Measurements from ENCODE around the gene LAMB1.
"Not testable (repeated sequence)": the region's sequence is repeated elsewhere in the genome, so short reads cannot be mapped to it uniquely, and the experiment has no call there.

Gene LAMB1

DNA sequence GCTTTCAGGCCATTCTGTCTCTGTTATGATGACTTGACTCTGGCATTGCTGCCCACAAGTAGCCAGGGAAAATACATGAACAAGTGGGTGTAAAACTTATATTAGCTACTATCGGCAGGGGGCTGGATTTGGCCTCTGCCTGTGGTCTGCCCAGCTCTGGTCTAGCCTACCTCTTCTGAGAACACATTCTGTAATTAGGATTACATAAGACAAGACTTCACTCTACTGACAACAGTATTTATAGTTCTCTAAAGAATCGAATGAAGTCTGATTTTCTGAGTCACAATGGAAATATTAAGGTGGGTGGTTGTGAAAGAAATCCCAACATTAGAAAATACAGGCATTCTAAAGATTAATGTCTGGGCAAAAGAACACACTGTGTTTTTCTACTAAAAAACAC, 56.5 kb downstream of the LAMB1 start:
- DNase-seq (ENCODE audit: low read depth) = no peak

- no peak for DNase-seq (ENCODE audit: low read depth)
These were observed 57.6 kb downstream of the LAMB1 start for GRCh38 chr7:107945332-107945731.

DNA sequence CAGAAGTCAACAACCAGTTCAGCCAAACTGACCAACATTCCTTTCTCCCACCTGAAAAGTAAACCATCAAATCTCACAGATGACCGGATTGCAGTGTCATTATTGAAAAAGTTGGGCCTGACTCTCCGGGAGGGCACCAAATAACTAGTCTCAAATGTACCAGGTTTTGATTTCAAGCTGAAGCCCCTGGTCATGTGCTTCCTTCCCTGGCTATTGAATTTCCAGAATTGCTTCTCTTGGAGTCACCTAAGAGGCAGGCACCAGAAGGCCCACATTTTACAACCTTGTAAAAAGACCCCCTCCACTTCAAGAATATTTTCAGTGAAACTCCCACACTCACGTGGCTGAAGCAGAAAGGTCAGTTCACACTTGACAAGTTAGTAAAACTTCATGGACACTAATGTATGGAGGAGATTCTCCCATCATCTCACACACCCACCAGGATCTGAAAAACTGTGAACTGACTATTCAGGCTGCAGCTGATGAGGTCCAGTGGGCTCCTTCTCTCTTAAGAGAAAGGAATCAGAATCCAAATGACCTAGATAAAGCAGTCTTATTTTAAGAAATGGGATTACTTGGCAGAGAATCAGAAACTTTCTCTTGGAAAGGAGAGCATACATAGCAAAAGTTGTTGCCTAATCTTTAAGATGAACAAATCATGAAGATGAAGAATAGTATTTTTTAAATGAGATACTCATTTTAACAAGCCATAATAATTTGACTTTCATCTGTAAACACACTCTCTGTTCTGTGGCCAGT, 58.4 kb downstream of the LAMB1 start:
- DNase-seq (ENCODE audit: low read depth) = no peak

DNA sequence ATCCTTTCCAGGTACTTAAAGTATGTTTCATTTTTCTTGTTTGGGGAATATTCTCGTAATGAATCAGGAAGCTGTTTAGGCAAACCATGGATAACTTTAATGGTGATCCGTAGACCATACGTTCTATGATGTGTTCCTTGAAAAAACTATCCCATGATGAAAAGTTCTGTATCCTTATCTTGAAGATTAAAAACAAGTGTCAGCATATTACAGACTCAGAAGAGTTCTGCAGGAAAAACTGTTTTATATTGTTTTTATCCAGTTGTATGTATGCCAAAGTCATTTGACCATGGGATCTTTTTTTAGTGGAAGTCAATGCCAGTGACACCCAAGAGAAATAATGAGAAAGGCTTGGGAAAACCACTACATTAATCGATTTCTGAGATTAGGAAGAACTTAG, 59.9 kb downstream of the LAMB1 start:
- no peak for DNase-seq (ENCODE audit: low read depth)

GRCh38 chr7:107940951-107941350, 62.0 kb downstream of the LAMB1 start:
- no peak for DNase-seq (ENCODE audit: low read depth)

GRCh38 chr7:107939573-107940489, 63.1 kb downstream of the LAMB1 start:
- DNase-seq (ENCODE audit: low read depth) = peak; percentile 82

DNA sequence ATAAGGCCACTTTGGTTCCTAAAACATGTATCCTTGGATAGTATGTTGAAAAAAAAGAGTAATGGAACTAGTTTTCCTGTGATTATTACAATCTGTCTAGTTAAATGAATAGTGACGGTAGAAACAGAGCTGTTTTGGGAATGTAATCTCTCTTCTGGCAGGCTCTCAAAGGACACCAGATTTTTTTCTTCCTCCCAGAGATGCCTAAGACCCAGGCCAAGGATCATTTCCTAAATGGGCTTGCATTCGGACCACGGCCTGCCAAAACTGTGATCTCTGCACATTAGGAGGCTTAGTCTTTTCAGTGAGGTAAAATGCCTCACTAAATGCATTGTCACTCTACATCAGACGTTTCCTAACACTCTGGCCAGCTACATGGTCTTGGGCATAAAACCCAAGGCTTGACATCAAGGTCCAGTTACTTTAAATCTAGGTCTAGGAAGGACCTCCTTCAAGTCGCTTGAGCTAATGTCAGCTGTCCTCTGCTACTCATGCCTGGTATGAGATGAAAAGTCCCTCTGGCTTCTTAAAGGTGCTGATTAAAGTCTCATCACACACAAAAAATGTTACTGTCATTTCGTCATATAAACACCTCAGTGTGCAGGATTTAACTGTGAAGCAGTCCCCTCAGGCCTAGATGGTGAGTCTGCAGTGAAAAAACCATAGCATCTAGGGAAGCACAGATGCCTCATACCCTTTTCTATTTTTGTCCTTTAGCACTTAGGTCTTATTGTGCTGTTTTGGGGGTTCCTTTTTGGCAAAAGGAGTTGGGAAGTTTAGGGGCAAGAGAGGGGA, 64.3 kb downstream of the LAMB1 start:
- no peak for DNase-seq (ENCODE audit: low read depth)

DNA sequence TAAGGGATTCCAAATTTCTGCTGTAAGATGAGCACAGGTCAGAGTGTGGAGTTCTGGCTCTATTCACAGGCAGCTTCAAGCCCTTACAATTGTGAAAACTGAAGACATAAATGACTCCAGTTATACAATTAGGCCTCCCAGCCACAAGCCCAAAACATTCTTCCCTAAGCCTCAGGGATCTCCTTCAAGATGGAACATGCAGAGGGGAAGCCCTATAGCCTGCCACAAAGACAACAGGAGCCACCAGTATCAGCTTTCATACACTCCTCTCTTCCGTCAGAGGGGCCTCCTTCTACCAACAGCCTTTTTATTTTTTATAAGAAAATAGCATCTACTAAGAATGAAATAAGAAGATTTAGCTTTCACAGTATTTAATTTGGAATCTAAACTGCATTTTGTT, 65.4 kb downstream of the LAMB1 start:
- DNase-seq (ENCODE audit: low read depth) = no peak

DNA sequence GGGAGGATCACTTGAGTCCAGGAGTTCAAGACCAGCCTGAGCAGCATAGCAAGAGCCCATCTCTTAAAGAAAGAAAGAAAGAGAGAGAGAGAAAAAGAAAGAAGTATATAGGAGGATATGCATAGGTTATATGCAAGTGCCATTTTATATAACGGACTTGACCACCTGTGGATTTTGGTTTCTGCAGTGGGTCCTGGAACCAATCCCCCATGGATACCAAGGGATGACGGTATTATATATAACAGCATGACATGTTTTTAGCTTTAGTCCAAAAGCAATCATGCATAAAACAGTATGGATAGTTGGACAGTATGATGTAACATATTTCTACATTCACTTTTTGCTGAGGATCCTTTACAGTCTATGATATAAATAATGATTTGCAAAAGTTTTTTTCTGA, 66.6 kb downstream of the LAMB1 start:
- no peak for DNase-seq (ENCODE audit: low read depth)

DNA sequence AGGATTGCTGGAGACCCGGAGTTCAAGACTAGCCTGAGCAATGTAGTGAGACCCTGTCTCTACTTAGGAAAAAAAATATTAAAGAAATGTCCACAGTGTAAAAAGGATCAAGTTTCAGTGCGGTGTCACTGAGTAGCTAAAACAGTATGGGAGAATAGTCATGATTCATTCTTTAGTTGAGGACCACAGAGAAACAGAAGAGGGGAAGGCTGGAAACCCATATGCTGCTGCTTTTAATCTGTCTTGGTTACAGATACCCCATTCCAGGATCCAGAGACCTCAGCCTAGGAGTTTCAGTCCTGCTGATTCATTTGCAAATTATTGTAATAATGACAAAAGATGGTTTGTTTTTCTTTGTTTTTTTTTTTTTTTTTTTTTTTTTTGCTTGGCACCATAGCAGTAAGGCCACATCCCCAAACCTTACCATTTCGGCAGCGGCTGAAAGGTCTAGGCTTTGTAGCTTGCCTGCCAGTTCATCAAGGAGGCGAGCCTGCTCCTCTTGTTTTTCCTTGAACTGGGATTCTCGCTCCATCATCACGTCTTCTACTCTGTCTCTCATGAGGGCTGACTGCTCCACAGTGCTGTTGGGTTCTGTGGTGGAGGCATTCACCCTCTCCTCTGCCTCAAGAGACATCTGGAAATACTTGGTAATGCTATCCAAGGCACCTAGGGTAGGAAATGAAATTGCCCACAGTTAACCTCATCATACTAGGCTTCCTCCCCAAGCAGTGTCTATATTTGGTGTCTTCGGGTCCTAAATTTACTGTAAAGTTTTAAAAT, 67.8 kb downstream of the LAMB1 start:
- DNase-seq (ENCODE audit: low read depth) = peak; percentile 49

DNA sequence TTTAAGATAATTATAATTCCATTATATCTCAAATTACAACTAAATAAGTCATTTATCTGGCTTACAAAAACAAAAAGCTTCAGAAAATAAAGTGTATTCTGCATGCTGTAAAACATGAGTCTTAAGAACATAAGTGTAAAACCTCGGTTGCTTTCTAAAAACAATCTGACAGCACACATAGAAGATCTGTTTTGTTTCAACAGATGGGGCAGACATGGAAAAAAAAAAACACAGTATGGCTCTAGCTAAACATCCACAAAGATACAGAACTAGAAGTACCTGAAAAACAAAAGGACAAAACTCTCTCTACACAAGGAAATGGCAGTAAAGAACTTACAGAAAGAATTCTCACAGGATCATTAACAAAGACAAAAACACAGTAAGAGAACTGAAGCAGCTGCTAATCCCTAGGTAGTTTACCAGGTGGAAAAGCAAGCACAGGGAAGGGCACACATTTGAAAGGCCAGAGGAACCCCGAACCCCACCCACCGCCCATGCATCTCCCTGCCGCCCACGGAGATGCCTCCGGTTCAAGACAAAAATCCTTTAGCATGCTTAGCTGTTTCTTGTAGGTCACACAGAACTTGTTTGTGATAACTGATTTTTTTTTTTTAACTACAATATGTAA, 69.5 kb downstream of the LAMB1 start:
- DNase-seq (ENCODE audit: low read depth) = no peak

- DNase-seq (ENCODE audit: low read depth) = no peak
These were observed 70.2 kb downstream of the LAMB1 start for GRCh38 chr7:107932805-107933204.

- DNase-seq (ENCODE audit: low read depth) = no peak
These were observed 71.0 kb downstream of the LAMB1 start for GRCh38 chr7:107931740-107932515.

DNA sequence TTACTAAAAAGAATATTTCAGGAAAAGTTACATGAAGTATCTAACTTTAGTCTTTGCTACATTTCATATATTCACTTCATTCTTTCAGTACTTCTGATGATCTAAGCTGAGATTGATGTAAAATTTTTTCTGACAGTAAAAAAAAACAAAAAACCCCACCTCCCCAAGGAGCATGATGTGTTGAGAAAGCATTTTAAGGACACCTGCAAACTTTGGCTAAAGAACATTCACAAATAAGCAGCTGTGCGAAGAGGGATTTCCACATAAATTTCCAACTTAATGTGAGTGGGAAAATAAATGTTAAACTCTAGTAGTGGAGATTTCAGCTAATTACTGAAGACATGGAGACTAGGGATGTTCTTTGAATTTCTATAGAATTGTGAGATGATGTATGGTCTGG, 76.5 kb downstream of the LAMB1 start:
- DNase-seq (ENCODE audit: low read depth) = no peak

GRCh38 chr7:107924841-107925504, 78.0 kb downstream of the LAMB1 start:
- DNase-seq (ENCODE audit: low read depth) = no peak

- peak; percentile 22 for DNase-seq (ENCODE audit: low read depth)
These were observed 80.1 kb downstream of the LAMB1 start for GRCh38 chr7:107922886-107923285.

DNA sequence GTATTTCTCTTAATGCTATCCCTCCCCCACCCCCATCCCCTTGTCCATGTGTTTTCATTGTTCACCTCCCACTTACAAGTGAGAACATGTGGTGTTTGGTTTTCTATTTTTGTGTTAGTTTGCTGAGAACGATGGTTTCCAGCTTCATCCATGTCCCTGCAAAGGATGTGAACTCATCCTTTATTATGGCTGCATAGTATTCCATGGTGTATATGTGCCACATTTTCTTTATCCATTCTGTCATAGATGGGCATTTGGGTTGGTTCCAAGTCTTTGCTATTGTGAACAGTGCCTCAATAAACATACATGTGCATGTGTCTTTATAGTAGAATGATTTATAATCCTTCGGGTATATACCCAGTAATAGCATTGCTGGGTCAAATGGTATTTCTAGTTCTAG, 81.1 kb downstream of the LAMB1 start:
- DNase-seq (ENCODE audit: low read depth) = not testable (repeated sequence)

DNA sequence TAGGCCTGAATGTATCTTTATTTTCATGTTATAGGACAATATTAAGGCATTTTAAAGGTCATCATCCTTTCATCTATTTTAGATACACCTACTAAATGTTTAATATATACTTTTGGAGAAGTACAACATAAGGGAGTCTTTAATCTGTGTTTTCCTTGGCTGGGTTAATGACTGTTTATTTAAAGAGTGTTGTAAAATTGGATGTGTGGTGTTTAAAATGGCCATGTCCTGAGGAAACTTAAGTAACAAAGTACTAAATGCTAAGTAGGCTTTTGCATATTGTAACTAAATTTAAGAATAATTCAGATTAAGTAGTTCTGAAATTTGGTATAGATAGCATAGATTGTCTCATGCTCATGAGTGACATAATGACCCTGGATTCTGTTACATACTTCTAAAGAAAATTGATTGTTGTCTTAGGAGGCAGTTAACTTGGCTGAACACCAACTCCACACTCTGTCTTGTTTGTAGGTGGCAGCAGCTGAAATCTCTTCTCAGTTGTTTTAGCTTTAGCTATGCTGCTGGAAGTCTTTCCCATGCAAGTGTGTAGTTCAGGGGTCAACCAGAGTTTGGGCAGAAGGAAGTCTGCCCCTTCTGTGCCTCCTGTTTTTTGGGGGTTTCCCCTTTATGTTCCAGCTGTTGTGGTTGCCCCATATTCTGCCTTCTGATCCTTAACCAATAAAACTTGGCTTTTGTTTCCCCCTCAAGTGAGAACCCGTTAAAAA, 82.8 kb downstream of the LAMB1 start:
- DNase-seq (ENCODE audit: low read depth) = no peak

DNA sequence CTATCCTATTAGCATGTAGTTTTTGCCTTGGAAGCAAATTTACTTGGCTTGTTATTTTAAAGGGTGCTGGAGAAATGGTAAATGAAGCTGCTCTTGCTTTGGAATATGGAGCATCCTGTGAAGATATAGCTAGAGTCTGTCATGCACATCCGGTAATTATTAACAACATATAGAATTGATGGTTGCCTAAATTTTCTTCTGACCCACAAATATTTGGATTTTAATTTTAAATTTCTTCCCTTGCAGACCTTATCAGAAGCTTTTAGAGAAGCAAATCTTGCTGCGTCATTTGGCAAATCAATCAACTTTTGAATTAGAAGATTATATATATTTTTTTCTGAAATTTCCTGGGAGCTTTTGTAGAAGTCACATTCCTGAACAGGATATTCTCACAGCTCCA, 84.0 kb downstream of the LAMB1 start:
- DNase-seq (ENCODE audit: low read depth) = no peak
